ENCODE measurements around the gene SPDEF. TPM values are rescaled to one million over a fixed set of nuclear protein-coding genes. Genes with fewer than 3 reads are reported as not detected.

The SPDEF gene
- polyA plus RNA-seq, 2 of the 4 experiments (the other 2 are of a cell fraction), result 4.3 to 5.4 TPM

DNA sequence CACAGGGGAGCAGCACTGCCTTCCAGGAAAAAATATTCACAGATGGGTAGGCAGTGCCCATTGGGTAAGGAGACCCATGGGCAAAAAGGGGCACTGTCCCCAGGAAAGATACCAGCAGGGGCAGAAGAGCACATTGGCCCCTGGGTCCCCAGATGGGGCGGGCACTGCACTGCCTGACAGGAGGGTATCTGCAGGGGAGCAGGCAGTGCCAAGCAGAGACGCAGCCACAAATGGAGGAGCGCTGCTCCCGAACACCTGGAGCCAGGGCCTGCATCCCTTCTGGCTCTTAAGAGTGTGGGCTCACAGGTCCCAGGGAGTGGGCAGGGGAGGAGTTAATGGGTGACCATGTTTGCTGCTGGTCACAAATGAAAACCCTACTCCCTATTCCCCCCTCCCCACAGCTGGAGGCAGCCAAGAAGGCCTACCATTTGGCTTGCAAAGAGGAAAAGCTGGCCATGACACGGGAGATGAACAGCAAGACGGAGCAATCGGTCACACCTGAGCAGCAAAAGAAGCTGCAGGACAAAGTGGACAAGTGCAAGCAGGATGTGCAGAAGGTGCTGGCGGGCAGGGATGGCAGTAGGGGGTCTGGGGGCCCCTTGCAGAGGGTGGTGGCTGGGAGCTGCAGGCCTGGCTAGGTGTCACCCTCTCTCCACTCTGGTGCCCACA, 27.0 kb downstream of the SPDEF start:
- 93% methylated on average over 6 of the region's 8 CpGs for WGBS (ENCODE audit: missing lambda C conversion rate)
- ATAC-seq (no peak), FAIRE-seq (no peak), DNase-seq (ENCODE audit: low read depth in 1 of 2, low spot score in 1 of 2) (no peak)
- Histone ChIP-seq H3K27ac (peak overlapping the region in 1 of 2 experiments; percentile 66; a peak in 1 of 6 replicates), H3K4me3 (no peak overlapping the region), H3K4me2 (no peak overlapping the region), H3K9me3 (no peaks in the 10 kb centered on the region), H3K4me1 (peaks cover 23% of the 10 kb centered on the region)
- TF ChIP-seq E2F6 (IDR thresholded peaks at IDR 0.05; ENCODE audit: borderline replicate concordance, low read depth) (no peak), MAFK (IDR thresholded peaks at IDR 0.05; ENCODE audit: partially characterized antibody) (no peak), PBX3 (IDR thresholded peaks at IDR 0.05) (no peak), CHD4 (IDR thresholded peaks at IDR 0.05; ENCODE audit: borderline replicate concordance) (no peak), RCOR1 (IDR thresholded peaks at IDR 0.05; ENCODE audit: low read depth, low read length) (no peak), MYC (IDR thresholded peaks at IDR 0.05; ENCODE audit: borderline replicate concordance, low read length) (no peak), TFCP2L1 (CRISPR knock-in tag; IDR thresholded peaks at IDR 0.05) (no peak), NR3C1 (IDR thresholded peaks at IDR 0.05) (no peak), SREBF2 (IDR thresholded peaks at IDR 0.05) (no peak), GATA3 (IDR thresholded peaks at IDR 0.05; ENCODE audit: borderline replicate concordance) (no peak)
- CTCF ChIA-PET, result interaction anchor here (1.0 to 3.2 kb wide), 4 partner anchors 11 to 80 kb away, joined by 4 to 20 read pairs (median 10); no protein-coding TSS in a partner anchor
- POLR2A ChIA-PET, result no interaction called here

DNA sequence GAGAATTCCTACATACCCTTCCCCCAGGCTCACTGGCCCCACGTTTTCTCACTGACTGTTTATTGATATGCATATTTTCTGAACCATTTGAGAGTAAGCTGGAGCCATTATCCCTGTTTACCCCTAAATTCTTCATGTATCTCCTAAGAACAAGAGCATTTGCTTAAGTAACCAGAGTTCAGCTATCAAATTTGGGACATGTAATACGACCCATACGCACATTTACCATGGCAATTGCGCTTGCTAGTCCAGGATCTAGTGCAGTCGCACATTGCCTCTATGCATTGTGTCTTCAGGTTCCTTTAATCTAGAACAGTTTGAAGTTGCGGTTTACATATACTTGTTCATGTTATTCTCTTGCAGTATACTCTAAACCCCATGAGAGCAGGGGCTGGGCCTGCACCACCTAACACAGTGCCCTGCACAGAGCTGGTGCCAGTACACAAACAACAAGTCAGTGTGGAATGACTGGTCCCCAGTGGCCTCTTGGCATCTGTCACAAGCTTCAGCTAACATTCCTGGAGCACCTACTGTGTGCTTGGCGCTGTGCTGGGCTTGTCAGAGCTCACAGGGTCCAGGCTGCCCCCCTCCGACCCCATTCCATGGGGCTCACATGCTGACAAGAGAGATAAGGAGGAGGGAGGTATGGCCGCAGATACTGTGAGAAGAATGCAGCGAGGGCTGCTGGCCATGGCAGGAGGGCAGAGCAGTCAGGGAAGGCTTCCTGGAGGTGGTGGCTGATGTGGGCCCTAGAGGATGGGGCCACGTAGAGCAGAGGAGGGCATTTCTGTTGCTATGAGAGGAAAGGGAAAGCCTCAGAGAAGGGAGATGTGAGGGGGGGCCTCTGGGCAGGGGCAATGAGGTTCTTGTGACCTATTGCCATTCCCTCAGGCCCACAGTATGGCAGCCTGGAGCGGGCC, 28.1 kb downstream of the SPDEF start:
- WGBS (ENCODE audit: missing lambda C conversion rate), result 95% methylated on average over 12 of the region's 12 CpGs

More for the DNA sequence above, 28.1 kb downstream of the SPDEF start:
- H3K9me3 ChIP-seq, result no peaks in the 10 kb centered on the region
- H3K4me1 ChIP-seq, result peaks cover 23% of the 10 kb centered on the region
- TF ChIP-seq ZSCAN20 (CRISPR knock-in tag; IDR thresholded peaks at IDR 0.05) (no peak), MAFK (IDR thresholded peaks at IDR 0.05; ENCODE audit: partially characterized antibody) (no peak), PBX3 (IDR thresholded peaks at IDR 0.05) (no peak), JUNB (IDR thresholded peaks at IDR 0.05) (no peak), SREBF2 (IDR thresholded peaks at IDR 0.05) (no peak), ZNF302 (CRISPR knock-in tag; IDR thresholded peaks at IDR 0.05) (no peak), ZFP36 (IDR thresholded peaks at IDR 0.05; ENCODE audit: borderline replicate concordance, partially characterized antibody) (peak; percentile 78)
- TF ChIP-seq, protein P1, sequence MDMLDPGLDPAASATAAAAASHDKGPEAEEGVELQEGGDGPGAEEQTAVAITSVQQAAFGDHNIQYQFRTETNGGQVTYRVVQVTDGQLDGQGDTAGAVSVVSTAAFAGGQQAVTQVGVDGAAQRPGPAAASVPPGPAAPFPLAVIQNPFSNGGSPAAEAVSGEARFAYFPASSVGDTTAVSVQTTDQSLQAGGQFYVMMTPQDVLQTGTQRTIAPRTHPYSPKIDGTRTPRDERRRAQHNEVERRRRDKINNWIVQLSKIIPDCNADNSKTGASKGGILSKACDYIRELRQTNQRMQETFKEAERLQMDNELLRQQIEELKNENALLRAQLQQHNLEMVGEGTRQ (IDR thresholded peaks at IDR 0.05), result no peak
- TF ChIP-seq, protein P2, sequence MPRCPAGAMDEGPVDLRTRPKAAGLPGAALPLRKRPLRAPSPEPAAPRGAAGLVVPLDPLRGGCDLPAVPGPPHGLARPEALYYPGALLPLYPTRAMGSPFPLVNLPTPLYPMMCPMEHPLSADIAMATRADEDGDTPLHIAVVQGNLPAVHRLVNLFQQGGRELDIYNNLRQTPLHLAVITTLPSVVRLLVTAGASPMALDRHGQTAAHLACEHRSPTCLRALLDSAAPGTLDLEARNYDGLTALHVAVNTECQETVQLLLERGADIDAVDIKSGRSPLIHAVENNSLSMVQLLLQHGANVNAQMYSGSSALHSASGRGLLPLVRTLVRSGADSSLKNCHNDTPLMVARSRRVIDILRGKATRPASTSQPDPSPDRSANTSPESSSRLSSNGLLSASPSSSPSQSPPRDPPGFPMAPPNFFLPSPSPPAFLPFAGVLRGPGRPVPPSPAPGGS (IDR thresholded peaks at IDR 0.05), result no peak
- ChIA-PET CTCF (interaction anchor here (0.6 to 4.1 kb wide), 17 partner anchors 8 to 834 kb away, joined by 3 to 33 read pairs (median 4); no protein-coding TSS in a partner anchor), POLR2A (no interaction called here)
- ATAC-seq (no peak), FAIRE-seq (no peak), DNase-seq (ENCODE audit: low read depth in 1 of 2, low spot score in 1 of 2) (no peak)
- no peak overlapping the region for H3K4me3 ChIP-seq
- peak overlapping the region; percentile 86 for H3K4me2 ChIP-seq
- H3K27ac ChIP-seq, result no peak overlapping the region

Measured in A549 (cell line).